HG02885 (cell line): Measurements from ENCODE around the gene CNDP2.
A peak's percentile ranks its signal among the peaks of the same experiment; 100 is the strongest.

ENCODE experiments used
- ATAC-seq: cut with Tn5 transposase; IDR thresholded peaks from one replicate; pipeline ENCODE4 v1.9.1; 2021; ENCODE audit warnings: mild to moderate bottlenecking; ENCODE audit not compliant: unreplicated experiment, poor library complexity

Gene CNDP2

DNA sequence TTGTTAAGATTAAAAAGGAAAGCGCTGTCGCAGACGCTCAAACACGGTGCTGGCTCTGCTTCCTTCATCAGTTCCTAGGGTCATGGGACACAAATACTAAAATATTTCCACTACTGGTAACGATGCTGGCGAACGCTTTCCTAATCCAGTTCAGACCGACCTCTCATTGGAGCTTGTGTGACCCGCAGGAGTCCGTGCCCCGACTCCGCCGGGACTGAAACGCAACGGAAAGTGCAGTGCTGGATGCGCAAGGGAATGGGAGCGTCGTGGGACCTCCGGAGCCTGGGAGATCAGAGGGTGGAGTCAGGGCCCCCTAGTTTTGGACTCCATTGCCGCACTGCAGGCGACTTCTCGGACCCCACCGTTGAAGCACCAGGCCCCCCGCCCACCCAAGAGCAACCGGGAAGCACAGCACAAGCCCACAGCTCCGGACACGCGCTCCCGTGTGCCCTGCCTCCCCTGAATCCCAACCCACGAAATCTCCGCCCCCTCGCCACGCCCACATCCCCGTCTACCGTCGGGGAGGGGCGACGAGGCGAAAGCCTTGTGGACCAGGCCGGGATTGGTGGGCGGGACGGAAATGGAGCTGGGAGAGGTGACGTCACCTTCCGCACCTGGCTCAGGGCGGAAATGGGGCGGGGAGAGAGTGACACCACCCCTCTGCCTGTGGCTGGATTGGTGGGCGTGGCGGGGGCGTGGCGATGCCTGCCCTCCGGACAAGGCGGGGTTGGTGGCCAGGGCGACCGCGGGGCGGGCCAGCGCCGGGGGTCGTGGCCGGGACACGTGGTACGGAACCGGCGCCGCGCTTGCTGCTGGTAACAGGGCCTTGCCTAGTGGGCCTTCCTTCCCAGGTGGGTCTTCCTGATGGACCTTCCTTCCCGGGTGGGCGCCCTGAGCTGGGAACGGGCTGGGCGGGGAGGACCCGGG is at the start of gene CNDP2:
Gene CNDP2 (plus strand): TSS at position 783 of the 927 bp plus-strand sequence. CDS start 3,611 bp downstream, outside the sequence.
- ATAC-seq, result peak; percentile 73

- no peak for ATAC-seq
Observed at GRCh38 chr18:74446631-74447403, 49.3 kb upstream of the CNDP2 start.

DNA sequence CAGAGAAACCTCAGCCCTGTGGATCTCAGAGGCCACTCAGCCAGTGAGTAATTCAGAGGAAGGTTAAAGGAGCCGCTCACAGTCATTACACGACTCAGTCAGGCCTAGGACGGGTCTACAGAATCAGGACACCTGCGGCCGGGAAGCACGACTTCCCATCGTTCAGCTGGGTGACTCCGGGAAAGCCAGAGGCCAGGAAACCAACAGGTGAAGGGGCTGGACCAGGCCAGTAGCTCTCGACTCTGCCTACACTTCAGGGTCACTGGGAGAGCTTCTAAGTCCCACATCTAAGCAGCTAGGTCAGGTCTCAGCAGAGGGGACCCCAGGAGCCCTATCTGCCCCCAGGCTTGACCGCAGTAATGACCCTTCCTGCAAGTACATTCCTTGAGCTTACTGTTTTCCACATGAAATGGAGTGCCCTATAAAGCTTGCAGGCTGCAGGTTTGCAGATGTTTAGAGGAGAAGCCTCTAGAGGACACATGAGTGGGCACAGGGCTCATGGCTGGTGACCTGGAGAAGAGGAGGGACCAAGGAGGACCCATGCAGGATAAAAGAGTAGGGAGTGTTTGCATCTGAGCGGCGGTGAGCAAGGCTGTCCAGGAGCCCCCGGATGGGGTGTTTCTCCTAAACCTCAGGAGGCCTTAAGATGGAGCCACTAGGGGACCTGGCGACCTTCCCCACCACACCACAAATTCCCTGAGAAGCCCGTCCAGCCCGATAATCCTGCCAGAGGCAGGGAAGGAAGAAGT is 48.6 kb upstream of the CNDP2 start:
- no peak for ATAC-seq

- ATAC-seq, result no peak
Observed at GRCh38 chr18:74450626-74451025, 45.5 kb upstream of the CNDP2 start.

- no peak for ATAC-seq
Observed at GRCh38 chr18:74451148-74451547, 45.0 kb upstream of the CNDP2 start.

DNA sequence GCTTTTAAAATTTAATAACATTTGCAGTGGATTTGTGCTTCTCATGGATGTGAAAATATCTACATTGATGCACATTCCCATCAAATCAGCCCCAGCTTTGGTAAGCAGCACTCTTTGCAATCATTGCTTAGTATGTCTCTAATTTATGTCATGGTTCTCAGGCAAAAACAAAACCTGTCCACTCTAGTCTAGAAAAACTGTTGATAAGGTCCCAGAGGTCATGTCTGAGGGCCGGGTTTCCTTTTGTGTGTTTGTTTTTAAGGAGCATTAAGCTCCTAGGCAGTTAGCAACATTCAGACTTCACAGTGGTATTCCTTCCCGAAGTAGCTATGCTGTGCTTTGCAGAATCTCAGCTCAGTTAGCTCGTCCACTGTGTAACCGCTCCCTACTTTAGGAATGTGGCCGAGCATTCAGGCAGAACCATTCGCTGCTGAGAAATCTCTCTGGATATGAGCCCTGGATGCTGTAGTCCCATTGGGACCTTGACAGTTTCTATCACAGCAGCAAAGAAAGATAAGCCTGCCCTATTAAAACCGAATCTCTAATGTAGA is 43.1 kb upstream of the CNDP2 start:
- no peak for ATAC-seq

DNA sequence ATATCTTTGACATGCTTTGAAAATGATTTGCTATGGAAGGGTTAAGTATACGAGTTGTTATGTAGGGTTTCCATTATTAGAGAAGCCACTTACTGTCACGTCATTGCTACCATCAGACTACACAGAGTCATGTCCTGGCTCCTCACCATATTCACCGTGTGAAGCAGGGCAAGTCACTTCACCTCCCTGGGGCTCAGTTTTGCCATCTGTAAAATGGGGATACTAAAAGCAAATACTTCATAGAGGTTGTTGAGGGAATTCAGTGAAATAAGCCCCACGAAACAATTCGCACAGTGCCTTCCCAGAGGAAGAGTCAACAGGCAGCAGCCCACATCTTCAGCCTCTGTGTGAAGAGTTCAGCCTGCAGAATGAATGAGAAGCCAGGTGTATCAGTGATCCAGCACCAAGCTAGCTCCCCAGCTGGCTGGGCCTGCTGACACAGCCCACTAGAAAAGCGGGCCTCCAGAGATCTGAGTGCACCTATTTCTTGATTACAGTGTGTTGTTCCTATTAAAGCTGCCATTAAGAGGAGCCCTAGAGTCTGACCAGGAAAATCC is 42.4 kb upstream of the CNDP2 start:
- ATAC-seq, result no peak

- no peak for ATAC-seq
Observed at GRCh38 chr18:74454279-74454751, 41.8 kb upstream of the CNDP2 start.

DNA sequence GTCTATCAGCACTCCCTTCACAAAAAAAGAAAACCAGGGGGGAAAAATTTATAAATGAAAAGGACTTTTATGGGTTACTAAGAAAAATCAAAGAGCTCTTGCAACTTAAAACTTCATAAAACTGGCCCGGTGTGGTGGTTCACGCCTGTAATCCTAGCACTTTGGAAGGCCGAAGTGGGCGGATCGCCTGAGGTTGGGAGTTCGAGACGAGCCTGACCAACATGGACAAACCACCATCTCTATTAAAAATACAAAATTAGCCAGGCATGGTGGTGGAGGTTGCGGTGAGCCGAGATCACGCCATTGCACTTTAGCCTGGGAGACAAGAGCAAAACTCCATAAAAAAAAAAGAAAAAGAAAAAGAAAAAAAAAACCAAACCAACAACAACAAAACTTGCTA is 40.8 kb upstream of the CNDP2 start:
- ATAC-seq, result no peak

DNA sequence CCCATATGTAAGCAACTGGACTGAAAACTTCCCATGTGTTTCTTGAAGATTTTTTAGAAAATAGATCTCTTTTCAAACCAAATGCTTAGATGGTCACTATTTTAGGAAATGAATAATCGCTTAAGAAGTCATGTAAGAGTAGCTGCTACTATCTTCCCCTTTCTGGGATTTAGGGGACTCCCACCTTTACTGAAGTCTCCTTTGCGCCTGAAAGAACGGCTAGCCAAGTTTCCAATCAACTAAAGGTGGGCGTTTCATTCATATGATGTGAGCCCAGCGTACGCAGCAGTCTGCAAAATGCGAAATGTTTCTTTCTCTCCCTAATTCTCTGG is 40.2 kb upstream of the CNDP2 start:
- ATAC-seq, result no peak

GRCh38 chr18:74456349-74457042 is 39.7 kb upstream of the CNDP2 start:
- ATAC-seq, result no peak

DNA sequence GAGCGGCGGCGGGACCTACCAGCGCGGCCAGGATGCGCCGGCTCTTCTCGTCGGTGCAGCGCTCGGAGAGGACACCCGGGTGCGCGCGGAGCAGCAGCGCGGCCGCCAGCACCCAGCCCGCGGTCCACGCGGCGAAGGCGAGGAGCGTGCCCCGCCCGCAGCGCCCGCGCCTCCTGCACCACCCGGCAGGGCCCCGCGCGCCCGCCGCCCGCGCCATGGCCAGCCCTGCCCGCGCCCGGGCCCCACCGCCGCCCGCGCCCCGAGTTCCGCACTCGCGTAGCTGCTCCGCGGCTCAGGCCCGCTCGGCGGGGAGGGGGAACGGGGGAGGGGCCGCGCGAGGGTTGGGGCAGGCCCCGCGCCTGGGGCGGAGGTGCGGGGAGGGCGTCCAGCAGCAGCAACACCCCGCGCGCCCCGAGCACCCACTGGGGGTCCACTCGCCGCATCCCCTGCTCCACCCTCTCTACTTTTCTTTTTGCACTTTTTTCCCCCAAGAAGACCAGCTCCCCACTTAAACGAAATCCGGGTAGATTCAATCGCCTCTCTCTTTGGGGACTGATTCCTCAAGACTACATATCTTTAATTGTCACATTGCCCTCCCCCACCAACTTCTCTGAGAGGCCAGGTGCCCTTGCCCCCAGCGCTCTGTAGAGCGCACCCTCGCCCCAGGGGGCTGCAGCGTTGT is 39.0 kb upstream of the CNDP2 start, which contains the start of gene DIPK1C:
Gene DIPK1C (minus strand): TSS at position 266 of the 682 bp plus-strand sequence. CDS start 49 bp downstream, at position 217.
- ATAC-seq, result no peak

GRCh38 chr18:74457725-74458421 is 38.3 kb upstream of the CNDP2 start:
- ATAC-seq, result no peak

GRCh38 chr18:74459889-74460288 is 36.3 kb upstream of the CNDP2 start:
- ATAC-seq, result no peak

GRCh38 chr18:74460825-74461224 is 35.3 kb upstream of the CNDP2 start:
- ATAC-seq, result no peak

- ATAC-seq, result no peak
Observed at GRCh38 chr18:74463254-74463653, 32.9 kb upstream of the CNDP2 start.

- no peak for ATAC-seq
Observed at GRCh38 chr18:74463983-74464382, 32.2 kb upstream of the CNDP2 start.

DNA sequence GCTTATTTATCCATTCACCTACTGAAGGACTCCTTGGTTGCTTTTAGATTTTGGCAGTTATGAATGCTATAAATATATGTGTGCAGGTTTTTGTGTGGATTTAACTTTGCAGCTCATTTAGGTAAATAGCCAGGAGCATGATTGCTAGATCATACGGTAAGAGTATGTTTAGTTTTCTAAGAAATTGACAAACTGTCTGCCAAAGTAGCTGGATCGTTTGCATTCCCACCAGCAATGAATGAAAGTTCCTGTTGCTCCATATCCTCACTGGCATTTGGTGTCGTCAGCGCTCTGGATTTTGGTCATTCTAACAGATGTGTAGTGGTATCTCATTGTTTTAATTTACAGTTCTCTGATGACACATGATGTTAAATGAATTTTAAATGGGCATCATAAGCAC is 30.4 kb upstream of the CNDP2 start:
- ATAC-seq, result no peak
